Suprapubic skin (tissue), 3 donors: ENCODE results near the gene RPL36.

Source experiments
- CTCF ChIP-seq, 2 donors: fragments of 200-600 bp in 1 of 2; fragments of 450-650 bp in 1 of 2; sonication (generic) in 1 of 2; IDR thresholded peaks; one replicate each; pipeline ENCODE4 v1.5.1; 2016 to 2019; ENCODE audit warnings: antibody characterized with exemption in 2 of 2, mild to moderate bottlenecking in 1 of 2, moderate library complexity in 1 of 2
- POLR2AphosphoS5 ChIP-seq, 3 donors: sonication (generic); formaldehyde crosslinking; IDR thresholded peaks; one replicate each; pipeline ENCODE4 v1.6.1; 2017; ENCODE audit warnings: antibody characterized with exemption in 3 of 3

- TF ChIP-seq POLR2AphosphoS5 (IDR thresholded peaks at IDR 0.05): no peak
- no peak for TF ChIP-seq CTCF (IDR thresholded peaks at IDR 0.05)
Measured at GRCh38 chr19:5652261-5652660, 37.8 kb upstream of the RPL36 start.
